Measurements from ENCODE around the gene CDCA4. TPM values are rescaled to one million over a fixed set of nuclear protein-coding genes. Genes with fewer than 3 reads are reported as not detected.

CDCA4 gene
- total RNA-seq, 1 experiment from 2014 or later: 32.4 TPM

- no peaks in the 10 kb centered on the region for H3K27me3 Mint-ChIP-seq (ENCODE audit: unreplicated experiment)
- no peak overlapping the region for H3K27ac Mint-ChIP-seq (ENCODE audit: unreplicated experiment)
- intact Hi-C loops (cut with micrococcal nuclease; ENCODE audit: unreplicated experiment): loop anchor here (10.0 kb wide), 1 partner anchor 73 kb away; no protein-coding TSS in a partner anchor
- H3K4me3 Mint-ChIP-seq (ENCODE audit: low read depth, unreplicated experiment): no peak overlapping the region
- no TSS peak for BruUV-seq (replicated peaks)
- H3K36me3 Mint-ChIP-seq (ENCODE audit: insufficient read depth, unreplicated experiment): peaks cover 39% of the 10 kb centered on the region
- CTCF ChIA-PET: no interaction called here
- TF ChIP-seq CTCF (IDR thresholded peaks at IDR 0.05; ENCODE audit: unreplicated experiment): no peak
- peaks cover 37% of the 10 kb centered on the region for H3K4me1 Mint-ChIP-seq (ENCODE audit: low read depth, unreplicated experiment)
- DNase-seq: no peak
- H3K9me3 Mint-ChIP-seq (ENCODE audit: low read depth, unreplicated experiment): no peaks in the 10 kb centered on the region
These were observed 9.4 kb downstream of the CDCA4 start for GRCh38 chr14:105011312-105011990.

DNA sequence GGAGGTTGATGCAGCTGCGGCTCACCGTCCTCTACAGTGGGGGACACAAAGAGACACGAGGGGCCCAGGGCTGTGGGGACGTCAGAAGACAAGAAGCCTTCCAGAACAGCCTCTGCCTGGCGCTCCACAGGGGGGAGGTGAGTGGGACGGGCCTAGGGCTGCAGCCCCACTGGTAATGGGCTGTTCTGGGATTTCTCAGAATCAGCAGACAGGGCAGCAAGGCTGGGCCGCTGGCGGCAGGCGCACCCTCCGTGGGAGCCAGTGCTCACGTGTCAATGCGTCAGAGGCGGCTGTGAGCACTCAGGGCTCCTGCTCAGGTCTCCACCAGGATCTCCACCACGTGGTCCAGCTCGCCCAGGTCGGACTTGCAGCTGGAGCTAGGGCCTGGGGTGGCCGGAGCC is 10.0 kb downstream of the CDCA4 start:
- no peak overlapping the region for H3K27ac Mint-ChIP-seq (ENCODE audit: unreplicated experiment)
- CTCF ChIA-PET: no interaction called here
- no peaks in the 10 kb centered on the region for H3K27me3 Mint-ChIP-seq (ENCODE audit: unreplicated experiment)
- DNase-seq: no peak
- BruUV-seq (replicated peaks): no TSS peak
- H3K4me1 Mint-ChIP-seq (ENCODE audit: low read depth, unreplicated experiment): peaks cover 31% of the 10 kb centered on the region
- H3K36me3 Mint-ChIP-seq (ENCODE audit: insufficient read depth, unreplicated experiment): peaks cover 35% of the 10 kb centered on the region
- intact Hi-C loops (cut with micrococcal nuclease; ENCODE audit: unreplicated experiment): loop anchor here (10.0 kb wide), 1 partner anchor 74 kb away; no protein-coding TSS in a partner anchor
- no peak for TF ChIP-seq CTCF (IDR thresholded peaks at IDR 0.05; ENCODE audit: unreplicated experiment)
- H3K9me3 Mint-ChIP-seq (ENCODE audit: low read depth, unreplicated experiment): no peaks in the 10 kb centered on the region
- H3K4me3 Mint-ChIP-seq (ENCODE audit: low read depth, unreplicated experiment): no peak overlapping the region

- no peak overlapping the region for H3K4me3 Mint-ChIP-seq (ENCODE audit: low read depth, unreplicated experiment)
- H3K9me3 Mint-ChIP-seq (ENCODE audit: low read depth, unreplicated experiment): no peaks in the 10 kb centered on the region
- H3K27me3 Mint-ChIP-seq (ENCODE audit: unreplicated experiment): no peaks in the 10 kb centered on the region
- DNase-seq: no peak
- no peak for TF ChIP-seq CTCF (IDR thresholded peaks at IDR 0.05; ENCODE audit: unreplicated experiment)
- intact Hi-C loops (cut with micrococcal nuclease; ENCODE audit: unreplicated experiment): loop anchor here (10.0 kb wide), 1 partner anchor 75 kb away; no protein-coding TSS in a partner anchor
- TSS peak; percentile 5 for BruUV-seq (replicated peaks)
- peaks cover 23% of the 10 kb centered on the region for H3K4me1 Mint-ChIP-seq (ENCODE audit: low read depth, unreplicated experiment)
- no peak overlapping the region for H3K27ac Mint-ChIP-seq (ENCODE audit: unreplicated experiment)
- CTCF ChIA-PET: no interaction called here
- H3K36me3 Mint-ChIP-seq (ENCODE audit: insufficient read depth, unreplicated experiment): peaks cover 33% of the 10 kb centered on the region
These were observed 10.8 kb downstream of the CDCA4 start for GRCh38 chr14:105010106-105010505.

DNA sequence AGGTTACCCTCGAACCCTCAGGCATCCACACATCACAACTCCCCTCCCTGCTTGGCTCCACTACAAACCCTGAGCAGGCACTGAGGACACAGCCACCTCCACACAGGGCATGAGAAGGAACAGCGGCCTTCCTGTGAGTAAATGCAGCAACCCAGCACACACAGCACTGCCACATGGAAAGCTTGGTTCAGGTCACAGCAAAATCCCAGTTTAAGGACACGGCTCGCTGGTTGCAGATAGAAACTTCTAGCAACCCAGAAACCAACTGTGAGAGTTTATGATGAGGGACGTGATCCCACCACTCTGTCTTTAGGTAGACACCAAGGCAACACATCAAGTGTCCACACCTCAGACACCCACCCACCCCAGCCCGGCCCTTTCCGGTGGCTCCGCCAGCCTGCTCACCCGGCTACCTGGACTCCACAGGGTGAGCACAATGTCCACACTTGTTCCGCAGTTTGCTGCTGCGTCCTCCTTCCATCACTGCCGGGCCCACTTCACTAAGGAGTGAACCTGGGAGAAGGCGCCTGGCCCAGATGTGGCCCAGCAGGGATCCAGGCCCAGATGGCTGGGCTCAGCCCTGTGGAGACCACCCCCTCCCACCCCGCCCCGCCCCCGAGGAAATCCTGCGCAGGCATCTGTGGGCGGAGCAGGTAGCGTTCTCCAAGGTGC is 13.2 kb downstream of the CDCA4 start:
- Mint-ChIP-seq H3K27me3 (ENCODE audit: unreplicated experiment) (no peaks in the 10 kb centered on the region), H3K27ac (ENCODE audit: unreplicated experiment) (no peak overlapping the region), H3K4me1 (ENCODE audit: low read depth, unreplicated experiment) (peaks cover under 1% of the 10 kb centered on the region), H3K9me3 (ENCODE audit: low read depth, unreplicated experiment) (no peaks in the 10 kb centered on the region), H3K36me3 (ENCODE audit: insufficient read depth, unreplicated experiment) (peaks cover 33% of the 10 kb centered on the region), H3K4me3 (ENCODE audit: low read depth, unreplicated experiment) (no peak overlapping the region)
- TF ChIP-seq CTCF (IDR thresholded peaks at IDR 0.05; ENCODE audit: unreplicated experiment): no peak
- BruUV-seq (replicated peaks): no TSS peak
- no peak for DNase-seq
- CTCF ChIA-PET: no interaction called here
- intact Hi-C loops (cut with micrococcal nuclease; ENCODE audit: unreplicated experiment): no loop called here
